WTC11 (cell line): ENCODE results near the gene MRPL10. TPM values are rescaled to one million over a fixed set of nuclear protein-coding genes. Genes with fewer than 3 reads are reported as not detected.

ENCODE experiments used
- CREM ChIP-seq: sonication (generic); formaldehyde crosslinking; IDR thresholded peaks from 2 replicates; pipeline ENCODE4 v1.8.1; 2022; ENCODE audit warnings: mild to moderate bottlenecking, missing genetic modification reagents, moderate library complexity
- ELF4 ChIP-seq: sonication (generic); formaldehyde crosslinking; IDR thresholded peaks from 2 replicates; pipeline ENCODE4 v1.8.1; 2022; ENCODE audit warnings: low read depth, mild to moderate bottlenecking, moderate library complexity, missing genetic modification reagents
- ETV6 ChIP-seq: sonication (generic); formaldehyde crosslinking; IDR thresholded peaks from 2 replicates; pipeline ENCODE4 v1.8.1; 2022; ENCODE audit warnings: mild to moderate bottlenecking, missing genetic modification reagents
- FOXJ3 ChIP-seq: sonication (generic); formaldehyde crosslinking; IDR thresholded peaks from 2 replicates; pipeline ENCODE4 v1.9.0; 2021; ENCODE audit warnings: missing genetic modification reagents, mild to moderate bottlenecking, borderline replicate concordance
- GABPB1 ChIP-seq: sonication (generic); formaldehyde crosslinking; IDR thresholded peaks from 2 replicates; pipeline ENCODE4 v1.8.1; 2023; ENCODE audit warnings: mild to moderate bottlenecking, missing genetic modification reagents
- JAZF1 ChIP-seq: fragments of 250-450 bp; sonication (Bioruptor Pico); IDR thresholded peaks from 2 replicates; pipeline ENCODE4 v1.9.0; 2021; ENCODE audit warnings: moderate library complexity, mild to moderate bottlenecking, inconsistent platforms
- MXD4 ChIP-seq: fragments of 250-450 bp; sonication (Bioruptor Pico); IDR thresholded peaks from 2 replicates; pipeline ENCODE4 v1.8.0; 2021; ENCODE audit warnings: mild to moderate bottlenecking, moderate library complexity, borderline replicate concordance
- MYBL2 ChIP-seq: sonication (generic); formaldehyde crosslinking; IDR thresholded peaks from 2 replicates; pipeline ENCODE4 v1.8.1; 2023; ENCODE audit warnings: mild to moderate bottlenecking, moderate library complexity, missing genetic modification reagents
- NFE2L1 ChIP-seq: sonication (generic); formaldehyde crosslinking; IDR thresholded peaks from 2 replicates; pipeline ENCODE4 v1.8.1; 2023; ENCODE audit warnings: missing genetic modification reagents
- NR2C2 ChIP-seq: sonication (generic); formaldehyde crosslinking; IDR thresholded peaks from 2 replicates; pipeline ENCODE4 v1.8.0; 2022; ENCODE audit warnings: mild to moderate bottlenecking, missing genetic modification reagents
- RORB ChIP-seq: fragments of 250-450 bp; sonication (Bioruptor Pico); IDR thresholded peaks from 2 replicates; pipeline ENCODE4 v1.9.0; 2021; ENCODE audit warnings: mild to moderate bottlenecking
- SMAD4 ChIP-seq: sonication (generic); formaldehyde crosslinking; IDR thresholded peaks from 2 replicates; pipeline ENCODE4 v1.8.0; 2022; ENCODE audit warnings: mild to moderate bottlenecking, missing genetic modification reagents
- SP1 ChIP-seq: sonication (generic); formaldehyde crosslinking; conservative IDR thresholded peaks from 2 replicates; pipeline ENCODE4 v1.8.1; 2022; ENCODE audit warnings: missing genetic modification reagents
- TEAD1 ChIP-seq: sonication (generic); formaldehyde crosslinking; IDR thresholded peaks from 2 replicates; pipeline ENCODE4 v1.8.0; 2022; ENCODE audit warnings: mild to moderate bottlenecking, missing genetic modification reagents
- TEAD4 ChIP-seq: sonication (generic); formaldehyde crosslinking; IDR thresholded peaks from 2 replicates; pipeline ENCODE4 v1.8.0; 2022; ENCODE audit warnings: mild to moderate bottlenecking, missing genetic modification reagents
- ZNF138 ChIP-seq: sonication (generic); formaldehyde crosslinking; conservative IDR thresholded peaks from 2 replicates; pipeline ENCODE4 v1.8.1; 2022; ENCODE audit warnings: mild to moderate bottlenecking, moderate library complexity, missing genetic modification reagents
- ZNF232 ChIP-seq: sonication (generic); formaldehyde crosslinking; IDR thresholded peaks from 2 replicates; pipeline ENCODE4 v1.8.0; 2022; ENCODE audit warnings: mild to moderate bottlenecking, missing genetic modification reagents
- ZNF671 ChIP-seq: fragments of 250-450 bp; sonication (Bioruptor Pico); IDR thresholded peaks from 2 replicates; pipeline ENCODE4 v1.8.0; 2021; ENCODE audit warnings: mild to moderate bottlenecking
- total RNA-seq: library from RNA; stranded (reverse); gene quantifications from 3 replicates; pipeline ENCODE4 v1.2.3, GENCODE V29; 2021
- TF ChIP-seq, protein P1 (sequence below): sonication (generic); formaldehyde crosslinking; IDR thresholded peaks from 2 replicates; pipeline ENCODE4 v1.8.1; 2023; ENCODE audit warnings: mild to moderate bottlenecking, missing genetic modification reagents
- TF ChIP-seq, protein P2 (sequence below): sonication (generic); formaldehyde crosslinking; IDR thresholded peaks from 2 replicates; pipeline ENCODE4 v1.8.0; 2022; ENCODE audit warnings: mild to moderate bottlenecking, missing genetic modification reagents
- TF ChIP-seq, protein P3 (sequence below): fragments of 250-450 bp; sonication (Bioruptor Pico); IDR thresholded peaks from 2 replicates; pipeline ENCODE4 v2.1.2; 2022; ENCODE audit warnings: mild to moderate bottlenecking, moderate library complexity
- TF ChIP-seq, protein P4 (sequence below): sonication (generic); formaldehyde crosslinking; IDR thresholded peaks from 2 replicates; pipeline ENCODE4 v1.8.0; 2023; ENCODE audit warnings: mild to moderate bottlenecking, missing genetic modification reagents
- TF ChIP-seq, protein P5 (sequence below): fragments of 250-450 bp; sonication (Bioruptor Pico); IDR thresholded peaks from 2 replicates; pipeline ENCODE4 v1.8.0; 2021; ENCODE audit warnings: mild to moderate bottlenecking
- TF ChIP-seq, protein P6 (sequence below): sonication (generic); formaldehyde crosslinking; IDR thresholded peaks from 2 replicates; pipeline ENCODE4 v1.8.0; 2022; ENCODE audit warnings: mild to moderate bottlenecking, missing genetic modification reagents
- TF ChIP-seq, protein P7 (sequence below): sonication (generic); formaldehyde crosslinking; IDR thresholded peaks from 2 replicates; pipeline ENCODE4 v1.8.1; 2022; ENCODE audit warnings: mild to moderate bottlenecking, missing genetic modification reagents, moderate library complexity, borderline replicate concordance
- TF ChIP-seq, protein P8 (sequence below): fragments of 200-600 bp; IDR thresholded peaks from 2 replicates; pipeline ENCODE4 v1.8.0; 2022; ENCODE audit warnings: antibody characterized with exemption
- TF ChIP-seq, protein P9 (sequence below): sonication (generic); formaldehyde crosslinking; IDR thresholded peaks from 2 replicates; pipeline ENCODE4 v1.8.0; 2023; ENCODE audit warnings: missing genetic modification reagents

The MRPL10 gene
- total RNA-seq, 1 experiment from 2014 or later, result 80.1 TPM

DNA sequence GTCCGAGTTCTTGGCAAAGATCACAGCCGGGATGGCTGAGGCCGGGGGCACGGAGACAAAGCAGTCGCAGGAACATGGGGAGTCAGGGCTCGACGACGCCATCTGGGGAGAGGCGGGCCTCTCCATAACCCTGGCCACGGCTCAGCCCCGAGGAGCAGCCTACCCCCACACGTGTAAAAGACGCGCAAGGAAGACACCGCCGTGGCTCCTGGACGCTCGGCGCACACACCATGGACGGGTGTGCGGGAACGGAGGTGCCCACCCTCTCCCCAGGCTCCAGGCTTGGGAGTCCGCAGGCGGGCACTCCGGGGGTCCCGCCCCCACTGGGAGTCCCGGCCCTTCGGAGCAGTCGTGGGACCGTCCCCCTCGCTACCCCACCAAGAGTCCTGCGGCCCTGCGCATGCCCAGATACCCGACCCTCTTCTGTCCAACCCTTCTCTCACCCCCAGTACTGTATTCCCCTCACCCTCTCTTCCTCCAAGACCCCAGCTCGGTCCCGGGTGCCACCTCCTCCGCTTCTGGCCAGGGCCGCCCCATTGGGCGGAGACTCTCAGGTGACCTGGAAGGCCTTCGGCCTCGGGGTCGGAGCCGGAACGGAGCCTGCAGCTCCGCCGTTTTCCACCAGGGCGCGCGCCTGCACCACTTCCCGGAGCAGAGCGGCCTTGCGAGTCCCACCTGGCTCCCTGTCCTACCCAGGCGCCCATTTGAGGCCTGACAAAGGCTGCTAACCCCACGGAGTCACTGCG is 9.6 kb upstream of the MRPL10 start, which contains the start of gene SCRN2 (continued):
- TF ChIP-seq FOXJ3 (CRISPR knock-in tag) (no peak), ZNF138 (no peak), MYBL2 (CRISPR knock-in tag) (no peak), RORB (CRISPR knock-in tag) (no peak), SP1 (peak; percentile 71; the same call in 1 of the 2 replicates), MXD4 (CRISPR knock-in tag) (no peak), TEAD1 (CRISPR knock-in tag) (0 out of 2 replicates have a peak, but pooled peaks have one; percentile 54), GABPB1 (peak; percentile 58), ZNF671 (CRISPR knock-in tag) (no peak), ETV6 (CRISPR knock-in tag) (no peak), SMAD4 (no peak), NR2C2 (CRISPR knock-in tag) (no peak), ZNF232 (no peak), CREM (no peak), NFE2L1 (CRISPR knock-in tag) (no peak), JAZF1 (CRISPR knock-in tag) (no peak), ELF4 (CRISPR knock-in tag) (0 out of 2 replicates have a peak, but pooled peaks have one; percentile 52), TEAD4 (no peak)
- TF ChIP-seq, protein P1, sequence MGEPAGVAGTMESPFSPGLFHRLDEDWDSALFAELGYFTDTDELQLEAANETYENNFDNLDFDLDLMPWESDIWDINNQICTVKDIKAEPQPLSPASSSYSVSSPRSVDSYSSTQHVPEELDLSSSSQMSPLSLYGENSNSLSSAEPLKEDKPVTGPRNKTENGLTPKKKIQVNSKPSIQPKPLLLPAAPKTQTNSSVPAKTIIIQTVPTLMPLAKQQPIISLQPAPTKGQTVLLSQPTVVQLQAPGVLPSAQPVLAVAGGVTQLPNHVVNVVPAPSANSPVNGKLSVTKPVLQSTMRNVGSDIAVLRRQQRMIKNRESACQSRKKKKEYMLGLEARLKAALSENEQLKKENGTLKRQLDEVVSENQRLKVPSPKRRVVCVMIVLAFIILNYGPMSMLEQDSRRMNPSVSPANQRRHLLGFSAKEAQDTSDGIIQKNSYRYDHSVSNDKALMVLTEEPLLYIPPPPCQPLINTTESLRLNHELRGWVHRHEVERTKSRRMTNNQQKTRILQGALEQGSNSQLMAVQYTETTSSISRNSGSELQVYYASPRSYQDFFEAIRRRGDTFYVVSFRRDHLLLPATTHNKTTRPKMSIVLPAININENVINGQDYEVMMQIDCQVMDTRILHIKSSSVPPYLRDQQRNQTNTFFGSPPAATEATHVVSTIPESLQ (CRISPR knock-in tag), result no peak
- TF ChIP-seq, protein P2, sequence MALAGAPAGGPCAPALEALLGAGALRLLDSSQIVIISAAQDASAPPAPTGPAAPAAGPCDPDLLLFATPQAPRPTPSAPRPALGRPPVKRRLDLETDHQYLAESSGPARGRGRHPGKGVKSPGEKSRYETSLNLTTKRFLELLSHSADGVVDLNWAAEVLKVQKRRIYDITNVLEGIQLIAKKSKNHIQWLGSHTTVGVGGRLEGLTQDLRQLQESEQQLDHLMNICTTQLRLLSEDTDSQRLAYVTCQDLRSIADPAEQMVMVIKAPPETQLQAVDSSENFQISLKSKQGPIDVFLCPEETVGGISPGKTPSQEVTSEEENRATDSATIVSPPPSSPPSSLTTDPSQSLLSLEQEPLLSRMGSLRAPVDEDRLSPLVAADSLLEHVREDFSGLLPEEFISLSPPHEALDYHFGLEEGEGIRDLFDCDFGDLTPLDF (CRISPR knock-in tag), result no peak
- TF ChIP-seq, protein P3, sequence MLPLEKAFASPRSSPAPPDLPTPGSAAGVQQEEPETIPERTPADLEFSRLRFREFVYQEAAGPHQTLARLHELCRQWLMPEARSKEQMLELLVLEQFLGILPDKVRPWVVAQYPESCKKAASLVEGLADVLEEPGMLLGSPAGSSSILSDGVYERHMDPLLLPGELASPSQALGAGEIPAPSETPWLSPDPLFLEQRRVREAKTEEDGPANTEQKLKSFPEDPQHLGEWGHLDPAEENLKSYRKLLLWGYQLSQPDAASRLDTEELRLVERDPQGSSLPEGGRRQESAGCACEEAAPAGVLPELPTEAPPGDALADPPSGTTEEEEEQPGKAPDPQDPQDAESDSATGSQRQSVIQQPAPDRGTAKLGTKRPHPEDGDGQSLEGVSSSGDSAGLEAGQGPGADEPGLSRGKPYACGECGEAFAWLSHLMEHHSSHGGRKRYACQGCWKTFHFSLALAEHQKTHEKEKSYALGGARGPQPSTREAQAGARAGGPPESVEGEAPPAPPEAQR (CRISPR knock-in tag), result no peak
- TF ChIP-seq, protein P4, sequence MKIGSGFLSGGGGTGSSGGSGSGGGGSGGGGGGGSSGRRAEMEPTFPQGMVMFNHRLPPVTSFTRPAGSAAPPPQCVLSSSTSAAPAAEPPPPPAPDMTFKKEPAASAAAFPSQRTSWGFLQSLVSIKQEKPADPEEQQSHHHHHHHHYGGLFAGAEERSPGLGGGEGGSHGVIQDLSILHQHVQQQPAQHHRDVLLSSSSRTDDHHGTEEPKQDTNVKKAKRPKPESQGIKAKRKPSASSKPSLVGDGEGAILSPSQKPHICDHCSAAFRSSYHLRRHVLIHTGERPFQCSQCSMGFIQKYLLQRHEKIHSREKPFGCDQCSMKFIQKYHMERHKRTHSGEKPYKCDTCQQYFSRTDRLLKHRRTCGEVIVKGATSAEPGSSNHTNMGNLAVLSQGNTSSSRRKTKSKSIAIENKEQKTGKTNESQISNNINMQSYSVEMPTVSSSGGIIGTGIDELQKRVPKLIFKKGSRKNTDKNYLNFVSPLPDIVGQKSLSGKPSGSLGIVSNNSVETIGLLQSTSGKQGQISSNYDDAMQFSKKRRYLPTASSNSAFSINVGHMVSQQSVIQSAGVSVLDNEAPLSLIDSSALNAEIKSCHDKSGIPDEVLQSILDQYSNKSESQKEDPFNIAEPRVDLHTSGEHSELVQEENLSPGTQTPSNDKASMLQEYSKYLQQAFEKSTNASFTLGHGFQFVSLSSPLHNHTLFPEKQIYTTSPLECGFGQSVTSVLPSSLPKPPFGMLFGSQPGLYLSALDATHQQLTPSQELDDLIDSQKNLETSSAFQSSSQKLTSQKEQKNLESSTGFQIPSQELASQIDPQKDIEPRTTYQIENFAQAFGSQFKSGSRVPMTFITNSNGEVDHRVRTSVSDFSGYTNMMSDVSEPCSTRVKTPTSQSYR (CRISPR knock-in tag), result no peak
- TF ChIP-seq, protein P5, sequence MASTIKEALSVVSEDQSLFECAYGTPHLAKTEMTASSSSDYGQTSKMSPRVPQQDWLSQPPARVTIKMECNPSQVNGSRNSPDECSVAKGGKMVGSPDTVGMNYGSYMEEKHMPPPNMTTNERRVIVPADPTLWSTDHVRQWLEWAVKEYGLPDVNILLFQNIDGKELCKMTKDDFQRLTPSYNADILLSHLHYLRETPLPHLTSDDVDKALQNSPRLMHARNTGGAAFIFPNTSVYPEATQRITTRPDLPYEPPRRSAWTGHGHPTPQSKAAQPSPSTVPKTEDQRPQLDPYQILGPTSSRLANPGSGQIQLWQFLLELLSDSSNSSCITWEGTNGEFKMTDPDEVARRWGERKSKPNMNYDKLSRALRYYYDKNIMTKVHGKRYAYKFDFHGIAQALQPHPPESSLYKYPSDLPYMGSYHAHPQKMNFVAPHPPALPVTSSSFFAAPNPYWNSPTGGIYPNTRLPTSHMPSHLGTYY (CRISPR knock-in tag), result no peak
- TF ChIP-seq, protein P6, sequence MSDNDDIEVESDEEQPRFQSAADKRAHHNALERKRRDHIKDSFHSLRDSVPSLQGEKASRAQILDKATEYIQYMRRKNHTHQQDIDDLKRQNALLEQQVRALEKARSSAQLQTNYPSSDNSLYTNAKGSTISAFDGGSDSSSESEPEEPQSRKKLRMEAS (CRISPR knock-in tag), result peak; percentile 68; the same call in 1 of the 2 replicates
- TF ChIP-seq, protein P7, sequence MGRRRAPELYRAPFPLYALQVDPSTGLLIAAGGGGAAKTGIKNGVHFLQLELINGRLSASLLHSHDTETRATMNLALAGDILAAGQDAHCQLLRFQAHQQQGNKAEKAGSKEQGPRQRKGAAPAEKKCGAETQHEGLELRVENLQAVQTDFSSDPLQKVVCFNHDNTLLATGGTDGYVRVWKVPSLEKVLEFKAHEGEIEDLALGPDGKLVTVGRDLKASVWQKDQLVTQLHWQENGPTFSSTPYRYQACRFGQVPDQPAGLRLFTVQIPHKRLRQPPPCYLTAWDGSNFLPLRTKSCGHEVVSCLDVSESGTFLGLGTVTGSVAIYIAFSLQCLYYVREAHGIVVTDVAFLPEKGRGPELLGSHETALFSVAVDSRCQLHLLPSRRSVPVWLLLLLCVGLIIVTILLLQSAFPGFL, result no peak
- TF ChIP-seq, protein P8, sequence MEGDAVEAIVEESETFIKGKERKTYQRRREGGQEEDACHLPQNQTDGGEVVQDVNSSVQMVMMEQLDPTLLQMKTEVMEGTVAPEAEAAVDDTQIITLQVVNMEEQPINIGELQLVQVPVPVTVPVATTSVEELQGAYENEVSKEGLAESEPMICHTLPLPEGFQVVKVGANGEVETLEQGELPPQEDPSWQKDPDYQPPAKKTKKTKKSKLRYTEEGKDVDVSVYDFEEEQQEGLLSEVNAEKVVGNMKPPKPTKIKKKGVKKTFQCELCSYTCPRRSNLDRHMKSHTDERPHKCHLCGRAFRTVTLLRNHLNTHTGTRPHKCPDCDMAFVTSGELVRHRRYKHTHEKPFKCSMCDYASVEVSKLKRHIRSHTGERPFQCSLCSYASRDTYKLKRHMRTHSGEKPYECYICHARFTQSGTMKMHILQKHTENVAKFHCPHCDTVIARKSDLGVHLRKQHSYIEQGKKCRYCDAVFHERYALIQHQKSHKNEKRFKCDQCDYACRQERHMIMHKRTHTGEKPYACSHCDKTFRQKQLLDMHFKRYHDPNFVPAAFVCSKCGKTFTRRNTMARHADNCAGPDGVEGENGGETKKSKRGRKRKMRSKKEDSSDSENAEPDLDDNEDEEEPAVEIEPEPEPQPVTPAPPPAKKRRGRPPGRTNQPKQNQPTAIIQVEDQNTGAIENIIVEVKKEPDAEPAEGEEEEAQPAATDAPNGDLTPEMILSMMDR, result peak; percentile 87
- TF ChIP-seq, protein P9, sequence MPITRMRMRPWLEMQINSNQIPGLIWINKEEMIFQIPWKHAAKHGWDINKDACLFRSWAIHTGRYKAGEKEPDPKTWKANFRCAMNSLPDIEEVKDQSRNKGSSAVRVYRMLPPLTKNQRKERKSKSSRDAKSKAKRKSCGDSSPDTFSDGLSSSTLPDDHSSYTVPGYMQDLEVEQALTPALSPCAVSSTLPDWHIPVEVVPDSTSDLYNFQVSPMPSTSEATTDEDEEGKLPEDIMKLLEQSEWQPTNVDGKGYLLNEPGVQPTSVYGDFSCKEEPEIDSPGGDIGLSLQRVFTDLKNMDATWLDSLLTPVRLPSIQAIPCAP (CRISPR knock-in tag), result no peak
